ENCODE data around the gene PDE7B. TPM values are rescaled to one million over a fixed set of nuclear protein-coding genes. Genes with fewer than 3 reads are reported as not detected.
"Not testable (repeated sequence)": the region's sequence is repeated elsewhere in the genome, so short reads cannot be mapped to it uniquely, and the experiment has no call there.

The PDE7B gene
- total and polyA plus RNA-seq, 2 donors from 2014 or later: 4.6 to 15.4 TPM

GRCh38 chr6:136104556-136104955 is 253.1 kb downstream of the PDE7B start:
- Histone ChIP-seq H3K4me1 (ENCODE audit: control insufficient read depth in 2 of 3, insufficient read depth in 2 of 3, low read depth in 1 of 3, low read length in 3 of 3) (peaks cover 5 to 16% (median 9%) of the 10 kb centered on the region in 3 donors), H3K4me3 (ENCODE audit: low read length in 3 of 3) (no peak overlapping the region), H3K9ac (ENCODE audit: low read length in 3 of 3) (no peak overlapping the region), H3K36me3 (ENCODE audit: control insufficient read depth in 2 of 3, insufficient read depth in 3 of 3, low read length in 3 of 3) (no peaks in the 10 kb centered on the region), H3K27me3 (ENCODE audit: control insufficient read depth, insufficient read depth, low read length) (no peaks in the 10 kb centered on the region), H3K27ac (ENCODE audit: low read depth in 2 of 2, low read length in 2 of 2) (peak overlapping the region in 1 of 2 donors; percentile 84), H3K9me3 (ENCODE audit: control insufficient read depth in 2 of 3, insufficient read depth in 1 of 3, low read length in 3 of 3) (no peaks in the 10 kb centered on the region)
- FAIRE-seq (no peak), DNase-seq (no peak)
- intact Hi-C loops (cut with DNase I): no loop called here
- no peak for TF ChIP-seq CTCF (IDR thresholded peaks at IDR 0.05; ENCODE audit: borderline replicate concordance, extremely low read depth, insufficient read depth)

GRCh38 chr6:136105797-136106196 is 254.3 kb downstream of the PDE7B start:
- H3K27me3 ChIP-seq (ENCODE audit: control insufficient read depth, insufficient read depth, low read length); H3K36me3 ChIP-seq (ENCODE audit: control insufficient read depth in 2 of 3, insufficient read depth in 3 of 3, low read length in 3 of 3); FAIRE-seq; intact Hi-C loops (cut with DNase I); DNase-seq; H3K9ac ChIP-seq (ENCODE audit: low read length in 3 of 3); H3K4me3 ChIP-seq (ENCODE audit: low read length in 3 of 3); H3K9me3 ChIP-seq (ENCODE audit: control insufficient read depth in 2 of 3, insufficient read depth in 1 of 3, low read length in 3 of 3); H3K27ac ChIP-seq (ENCODE audit: low read depth in 2 of 2, low read length in 2 of 2): not testable (repeated sequence)
- peaks cover 5 to 16% (median 9%) of the 10 kb centered on the region in 3 donors for H3K4me1 ChIP-seq (ENCODE audit: control insufficient read depth in 2 of 3, insufficient read depth in 2 of 3, low read depth in 1 of 3, low read length in 3 of 3)

GRCh38 chr6:136108361-136108945 is 257.0 kb downstream of the PDE7B start:
- H3K4me1 ChIP-seq (ENCODE audit: control insufficient read depth in 2 of 3, insufficient read depth in 2 of 3, low read depth in 1 of 3, low read length in 3 of 3): peaks cover 2 to 12% (median 6%) of the 10 kb centered on the region in 3 donors
- TF ChIP-seq CTCF (IDR thresholded peaks at IDR 0.05; ENCODE audit: borderline replicate concordance, extremely low read depth, insufficient read depth): no peak
- H3K4me3 ChIP-seq (ENCODE audit: low read length in 3 of 3): no peak overlapping the region
- DNase-seq (peak in 2 of 5 donors; percentile 27 to 58), FAIRE-seq (no peak)
- no peaks in the 10 kb centered on the region for H3K27me3 ChIP-seq (ENCODE audit: control insufficient read depth, insufficient read depth, low read length)
- no peak overlapping the region for H3K27ac ChIP-seq (ENCODE audit: low read depth in 2 of 2, low read length in 2 of 2)
- H3K9ac ChIP-seq (ENCODE audit: low read length in 3 of 3): no peak overlapping the region
- H3K9me3 ChIP-seq (ENCODE audit: control insufficient read depth in 2 of 3, insufficient read depth in 1 of 3, low read length in 3 of 3): no peaks in the 10 kb centered on the region
- intact Hi-C loops (cut with DNase I): no loop called here
- H3K36me3 ChIP-seq (ENCODE audit: control insufficient read depth in 2 of 3, insufficient read depth in 3 of 3, low read length in 3 of 3): no peaks in the 10 kb centered on the region

GRCh38 chr6:136111831-136112230 is 260.3 kb downstream of the PDE7B start:
- FAIRE-seq: no peak
- H3K4me3 ChIP-seq (ENCODE audit: low read length in 3 of 3): no peak overlapping the region
- no peak overlapping the region for H3K27ac ChIP-seq (ENCODE audit: low read depth in 2 of 2, low read length in 2 of 2)
- H3K36me3 ChIP-seq (ENCODE audit: control insufficient read depth in 2 of 3, insufficient read depth in 3 of 3, low read length in 3 of 3): no peaks in the 10 kb centered on the region
- TF ChIP-seq CTCF (IDR thresholded peaks at IDR 0.05; ENCODE audit: borderline replicate concordance, extremely low read depth, insufficient read depth): no peak
- no peaks in the 10 kb centered on the region for H3K27me3 ChIP-seq (ENCODE audit: control insufficient read depth, insufficient read depth, low read length)
- intact Hi-C loops (cut with DNase I): no loop called here
- DNase-seq: no peak
- H3K9ac ChIP-seq (ENCODE audit: low read length in 3 of 3): no peak overlapping the region
- peaks cover 0 to 8% (median 0%) of the 10 kb centered on the region in 3 donors for H3K4me1 ChIP-seq (ENCODE audit: control insufficient read depth in 2 of 3, insufficient read depth in 2 of 3, low read depth in 1 of 3, low read length in 3 of 3)
- no peaks in the 10 kb centered on the region for H3K9me3 ChIP-seq (ENCODE audit: control insufficient read depth in 2 of 3, insufficient read depth in 1 of 3, low read length in 3 of 3)

All from kidney (tissue), 14 donors.